ENCODE results near the gene GRAMD2A.

DNA sequence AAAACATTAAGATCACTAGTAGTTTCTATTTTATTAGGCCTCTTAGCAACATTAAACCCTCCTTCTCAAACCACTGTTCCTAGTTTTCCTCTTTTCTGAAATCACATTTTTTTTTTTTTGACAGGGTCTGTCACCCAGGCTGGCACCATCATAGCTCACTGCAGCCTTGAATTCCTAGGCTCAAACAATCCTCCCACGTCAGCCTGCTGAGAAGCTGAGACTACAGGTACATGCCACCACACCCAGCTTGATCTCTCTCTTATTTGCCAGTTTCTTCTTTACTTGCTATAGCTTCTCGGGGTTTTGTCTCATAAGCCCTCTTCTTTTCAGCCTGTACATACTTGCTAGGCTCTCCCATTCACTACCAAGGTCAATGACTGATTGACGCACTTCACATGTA lies 51.4 kb downstream of the GRAMD2A start:
- TF ChIP-seq POLR2A (IDR thresholded peaks at IDR 0.05), result no peak
- TF ChIP-seq, protein P1, sequence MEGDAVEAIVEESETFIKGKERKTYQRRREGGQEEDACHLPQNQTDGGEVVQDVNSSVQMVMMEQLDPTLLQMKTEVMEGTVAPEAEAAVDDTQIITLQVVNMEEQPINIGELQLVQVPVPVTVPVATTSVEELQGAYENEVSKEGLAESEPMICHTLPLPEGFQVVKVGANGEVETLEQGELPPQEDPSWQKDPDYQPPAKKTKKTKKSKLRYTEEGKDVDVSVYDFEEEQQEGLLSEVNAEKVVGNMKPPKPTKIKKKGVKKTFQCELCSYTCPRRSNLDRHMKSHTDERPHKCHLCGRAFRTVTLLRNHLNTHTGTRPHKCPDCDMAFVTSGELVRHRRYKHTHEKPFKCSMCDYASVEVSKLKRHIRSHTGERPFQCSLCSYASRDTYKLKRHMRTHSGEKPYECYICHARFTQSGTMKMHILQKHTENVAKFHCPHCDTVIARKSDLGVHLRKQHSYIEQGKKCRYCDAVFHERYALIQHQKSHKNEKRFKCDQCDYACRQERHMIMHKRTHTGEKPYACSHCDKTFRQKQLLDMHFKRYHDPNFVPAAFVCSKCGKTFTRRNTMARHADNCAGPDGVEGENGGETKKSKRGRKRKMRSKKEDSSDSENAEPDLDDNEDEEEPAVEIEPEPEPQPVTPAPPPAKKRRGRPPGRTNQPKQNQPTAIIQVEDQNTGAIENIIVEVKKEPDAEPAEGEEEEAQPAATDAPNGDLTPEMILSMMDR (IDR thresholded peaks at IDR 0.05), result no peak

Measured in uterus (tissue), 2 donors.